Subcutaneous adipose tissue (tissue), 4 donors: ENCODE results near the gene EMCN. TPM values are rescaled to one million over a fixed set of nuclear protein-coding genes. Genes with fewer than 3 reads are reported as not detected.

Experiments used
- total RNA-seq, 4 donors: library from RNA; depleted of rRNA; stranded (reverse); fragments of >200 nt; gene quantifications; one replicate each; pipeline ENCODE4 v1.1.0, GENCODE V29; 2016
- TF ChIP-seq, protein P1 (sequence below): fragments of 450-650 bp; IDR thresholded peaks from one replicate; pipeline ENCODE4 v1.5.1; 2016; ENCODE audit warnings: low read depth, mild to moderate bottlenecking, control low read depth, antibody characterized with exemption, moderate library complexity

The EMCN gene
- total RNA-seq, 4 donors from 2014 or later, result 10.2 to 45.8 (median 35.9) TPM

- TF ChIP-seq, protein P1, sequence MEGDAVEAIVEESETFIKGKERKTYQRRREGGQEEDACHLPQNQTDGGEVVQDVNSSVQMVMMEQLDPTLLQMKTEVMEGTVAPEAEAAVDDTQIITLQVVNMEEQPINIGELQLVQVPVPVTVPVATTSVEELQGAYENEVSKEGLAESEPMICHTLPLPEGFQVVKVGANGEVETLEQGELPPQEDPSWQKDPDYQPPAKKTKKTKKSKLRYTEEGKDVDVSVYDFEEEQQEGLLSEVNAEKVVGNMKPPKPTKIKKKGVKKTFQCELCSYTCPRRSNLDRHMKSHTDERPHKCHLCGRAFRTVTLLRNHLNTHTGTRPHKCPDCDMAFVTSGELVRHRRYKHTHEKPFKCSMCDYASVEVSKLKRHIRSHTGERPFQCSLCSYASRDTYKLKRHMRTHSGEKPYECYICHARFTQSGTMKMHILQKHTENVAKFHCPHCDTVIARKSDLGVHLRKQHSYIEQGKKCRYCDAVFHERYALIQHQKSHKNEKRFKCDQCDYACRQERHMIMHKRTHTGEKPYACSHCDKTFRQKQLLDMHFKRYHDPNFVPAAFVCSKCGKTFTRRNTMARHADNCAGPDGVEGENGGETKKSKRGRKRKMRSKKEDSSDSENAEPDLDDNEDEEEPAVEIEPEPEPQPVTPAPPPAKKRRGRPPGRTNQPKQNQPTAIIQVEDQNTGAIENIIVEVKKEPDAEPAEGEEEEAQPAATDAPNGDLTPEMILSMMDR, result no peak
Measured at GRCh38 chr4:100424376-100424775, 93.4 kb downstream of the EMCN start.

DNA sequence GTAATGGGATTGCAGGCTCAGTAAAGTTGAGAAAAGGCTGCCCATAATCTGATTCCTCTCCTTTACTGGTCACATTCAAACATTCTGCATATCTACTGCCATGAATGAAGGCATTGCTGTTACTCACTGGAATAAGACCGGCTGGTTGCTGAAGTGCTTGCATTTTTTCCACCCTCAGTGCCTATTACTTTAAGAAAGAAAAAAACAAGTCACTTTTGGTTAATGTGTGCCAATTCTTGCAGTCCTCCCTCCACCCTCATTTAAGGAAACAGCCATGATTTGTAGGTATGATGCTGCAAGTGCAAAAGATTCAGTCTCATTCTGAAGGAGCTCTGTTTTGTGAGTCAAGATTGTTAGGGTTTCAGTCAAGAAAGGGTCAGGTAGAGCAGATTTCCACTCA is 94.9 kb downstream of the EMCN start:
- TF ChIP-seq, protein P1, result no peak

DNA sequence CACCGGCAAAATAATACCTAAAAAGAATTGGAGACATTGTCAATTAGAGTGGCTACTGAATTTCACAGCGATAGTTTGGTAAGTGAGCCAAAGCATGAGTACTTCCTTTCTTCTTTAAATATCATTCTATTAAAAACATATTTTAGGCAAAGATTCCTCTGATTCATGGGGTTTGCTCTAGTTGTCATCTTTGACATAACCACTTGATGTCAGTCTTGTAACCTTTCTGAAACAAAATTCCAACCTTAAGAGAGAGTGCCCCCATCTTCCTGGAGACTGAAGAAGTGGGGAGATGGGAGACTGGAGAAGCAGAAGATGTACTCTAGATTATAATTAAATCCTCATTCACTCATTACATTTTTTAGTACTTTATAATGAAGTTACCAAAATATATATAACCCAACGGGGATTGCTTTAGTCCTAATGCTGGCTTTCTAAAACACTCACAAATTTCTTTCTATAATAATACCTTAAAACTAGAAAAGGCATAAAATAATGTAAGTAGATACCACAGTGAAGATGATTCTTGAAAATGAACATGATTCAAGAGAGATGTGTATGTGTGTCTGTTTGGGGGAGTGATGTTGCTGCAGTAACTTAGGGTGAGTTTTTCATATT is 96.4 kb downstream of the EMCN start:
- TF ChIP-seq, protein P1, result no peak

GRCh38 chr4:100420571-100420970 is 97.3 kb downstream of the EMCN start:
- TF ChIP-seq, protein P1, result no peak

DNA sequence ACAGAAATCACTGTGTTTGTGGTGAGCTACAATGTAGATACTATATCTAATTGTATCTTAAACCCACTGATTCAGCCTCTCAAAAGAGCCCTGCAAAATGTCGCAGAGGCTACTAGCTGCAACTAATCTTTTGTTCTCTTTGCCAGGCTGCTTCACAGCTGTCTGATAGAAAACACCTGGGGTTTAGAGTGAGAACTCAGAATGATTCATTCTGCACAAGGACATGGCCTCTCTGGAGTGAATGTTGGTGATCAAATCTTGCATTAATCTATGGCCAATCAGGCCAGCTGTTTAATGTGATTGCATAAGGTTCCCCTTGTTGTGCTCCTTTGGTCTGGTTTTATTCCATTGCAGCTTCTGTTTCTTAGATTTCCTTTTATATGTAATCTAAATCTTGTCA is 100.3 kb downstream of the EMCN start:
- TF ChIP-seq, protein P1, result no peak

GRCh38 chr4:100414016-100414790 is 103.6 kb downstream of the EMCN start:
- TF ChIP-seq, protein P1, result no peak

- TF ChIP-seq, protein P1, result no peak
Measured at GRCh38 chr4:100391863-100392262, 126.0 kb downstream of the EMCN start.
